Motor neuron (in vitro differentiated cells): Measurements from ENCODE around the gene SNRNP27. TPM values are rescaled to one million over a fixed set of nuclear protein-coding genes. Genes with fewer than 3 reads are reported as not detected.
"Not testable (repeated sequence)": the region's sequence is repeated elsewhere in the genome, so short reads cannot be mapped to it uniquely, and the experiment has no call there.

ENCODE experiments used
- ATAC-seq, 8 experiments: fragments of 200-7000 bp; cut with Tn5 transposase; replicated peaks in 6 of 8; 2 replicates each; pipeline ENCODE4 v1.8.0; 2021; ENCODE audit warnings: mild to moderate bottlenecking in 8 of 8, moderate library complexity in 8 of 8
- H3K27ac ChIP-seq, 2 donors: fragments of 250-450 bp; sonication (Bioruptor Pico); 2 replicates each; pipeline ENCODE4 v1.9.0; 2021; ENCODE audit warnings: antibody characterized with exemption in 2 of 2, mild to moderate bottlenecking in 2 of 2, moderate library complexity in 1 of 2
- H3K4me1 ChIP-seq, 2 donors: fragments of 250-450 bp; sonication (Bioruptor Pico); replicated peaks in 1 of 2; 2 replicates each; pipeline ENCODE4 v1.6.1; 2021; ENCODE audit warnings: antibody characterized with exemption in 2 of 2, mild to moderate bottlenecking in 2 of 2, moderate library complexity in 1 of 2
- H3K4me3 ChIP-seq, 5 donors: fragments of 250-450 bp; sonication (Bioruptor Pico); 2 replicates each; pipeline ENCODE4 v1.9.0; 2021; ENCODE audit warnings: antibody characterized with exemption in 5 of 5, mild to moderate bottlenecking in 5 of 5, moderate library complexity in 4 of 5
- WGBS, 10 experiments: fragments of 450-650 bp; shearing (Covaris generic); methylation state at CpG; one replicate each; pipeline ENCODE4 v1.0.0; 2022; 5-methylcytosine and 5-hydroxymethylcytosine counted together
- in situ Hi-C, 9 experiments: fragments of 400-800 bp; cut with MboI; loops; one replicate each; pipeline ENCODE4 v1.15.0; 2021; ENCODE audit warnings: low sequenced_read_pairs in 9 of 9, low pct_unique_long_range_greater_than_20kb in 2 of 9; ENCODE audit not compliant: unreplicated experiment in 9 of 9
- total RNA-seq, 8 experiments: library from RNA; unstranded; fragments of 300-600 nt; gene quantifications; 2 replicates each; pipeline versions ENCODE4 v1.2.3 to v1.2.4, GENCODE V29; 2022

Gene SNRNP27
- total RNA-seq, 8 experiments from 2014 or later = 56.6 to 90.0 (median 66.8) TPM

DNA sequence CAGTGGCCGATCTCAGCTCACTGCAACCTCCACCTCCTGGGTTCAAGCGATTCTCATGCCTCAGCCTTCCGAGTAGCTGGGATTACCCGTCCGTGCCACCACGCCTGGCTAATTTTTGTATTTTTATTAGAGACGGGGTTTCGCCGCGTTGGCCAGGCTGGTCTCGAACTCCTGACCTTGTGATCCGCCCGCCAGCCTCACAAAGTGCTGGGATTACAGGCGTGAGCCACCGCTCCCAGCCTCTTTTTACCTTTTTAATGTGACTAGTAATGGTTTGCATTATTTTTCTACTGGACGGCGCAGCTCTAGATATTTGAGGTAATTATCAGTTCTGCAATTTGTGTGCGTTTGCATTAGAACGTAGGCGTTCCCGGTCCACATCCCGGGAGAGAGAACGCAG is 981 bp downstream of the SNRNP27 start:
- WGBS, 10 experiments = 0 to 75% (median 51%) methylated on average over 1 to 21 of the region's 23 CpGs; no CpG with 5 or more reads in 4 of the 10 experiments
- H3K4me1 ChIP-seq, ATAC-seq, in situ Hi-C loops: not testable (repeated sequence)
- H3K4me3 ChIP-seq = peak overlapping the region; percentile 62 to 94 (median 83)
- peak overlapping the region in 1 of 2 donors; percentile 4 for H3K27ac ChIP-seq

GRCh38 chr2:69902213-69902922 is 8.6 kb downstream of the SNRNP27 start:
- H3K27ac ChIP-seq = no peak overlapping the region

DNA sequence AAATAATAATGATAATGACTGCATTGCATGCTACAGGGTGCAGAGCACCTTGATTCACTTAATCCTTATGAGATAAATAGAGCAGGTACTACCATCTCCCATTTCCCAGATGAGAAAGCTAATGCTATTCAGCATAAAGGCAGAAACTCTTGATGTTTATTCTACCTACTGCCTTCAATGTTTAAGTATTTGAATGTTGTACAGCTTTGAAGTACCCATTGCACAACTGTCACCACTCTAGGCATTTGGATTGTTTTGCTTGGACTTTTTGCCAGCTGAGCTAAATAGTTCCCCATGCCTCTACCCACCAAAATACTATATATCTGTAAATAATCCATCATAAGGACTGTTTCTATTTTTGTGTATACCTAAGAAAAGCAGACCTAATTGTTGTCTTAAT is 13.5 kb downstream of the SNRNP27 start:
- Histone ChIP-seq H3K27ac (no peak overlapping the region), H3K4me3 (no peak overlapping the region), H3K4me1 (peaks cover 0 to 5% of the 10 kb centered on the region in 2 donors)
- ATAC-seq = no peak
- in situ Hi-C loops = loop anchor here in 5 of 9 experiments (25.0 kb wide), 4 partner anchors 155 to 280 kb away; partner anchors contain the start of gene C2orf42 (in 1 of the 5)

More at GRCh38 chr2:69902213-69902922, 8.6 kb downstream of the SNRNP27 start:
- no peak for ATAC-seq
- in situ Hi-C loops = loop anchor here in 5 of 9 experiments (25.0 kb wide), 4 partner anchors 160 to 285 kb away; partner anchors contain the start of gene C2orf42 (in 1 of the 5)
- no peak overlapping the region for H3K4me3 ChIP-seq
- WGBS, 10 experiments = 80 to 100% (median 94%) methylated on average over 1 to 8 of the region's 8 CpGs; no CpG with 5 or more reads in 2 of the 10 experiments
- no peaks in the 10 kb centered on the region for H3K4me1 ChIP-seq

DNA sequence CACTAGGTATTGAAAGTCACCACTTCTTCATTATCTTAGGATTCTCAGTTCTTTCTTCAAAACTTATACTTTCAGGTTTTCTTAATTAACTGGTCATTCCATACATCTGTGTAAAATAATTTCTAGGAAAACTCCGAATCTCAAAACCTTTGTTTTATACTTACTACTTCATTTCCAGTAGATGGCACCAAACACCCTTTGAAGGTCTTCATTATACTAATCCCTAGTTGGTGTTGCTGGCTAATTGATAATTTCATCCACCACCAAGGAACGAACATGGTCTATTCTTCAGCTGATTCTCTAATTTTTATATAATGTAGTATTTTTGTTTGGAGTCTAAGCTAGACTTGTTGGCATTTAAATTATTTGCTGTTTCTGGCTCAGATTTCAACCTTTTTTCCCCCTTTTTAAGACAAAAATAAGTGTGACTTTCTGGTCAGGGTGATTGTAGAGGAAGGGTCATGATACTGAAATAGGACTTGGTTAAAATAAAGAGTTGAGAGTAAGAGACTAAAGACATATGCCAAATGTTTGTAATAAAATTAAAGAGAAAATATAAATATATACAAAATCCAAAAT is 18.3 kb downstream of the SNRNP27 start:
- in situ Hi-C loops = loop anchor here in 5 of 9 experiments (25.0 kb wide), 4 partner anchors 150 to 275 kb away; partner anchors contain the start of gene C2orf42 (in 1 of the 5)
- Histone ChIP-seq H3K27ac (no peak overlapping the region), H3K4me1 (peaks cover 8% of the 10 kb centered on the region in 2 donors), H3K4me3 (no peak overlapping the region)
- whole genome bisulfite sequencing, 10 experiments = 0 to 22% (median 5%) methylated on average over 1 to 2 of the region's 2 CpGs; no CpG with 5 or more reads in 1 of the 10 experiments
- no peak for ATAC-seq

GRCh38 chr2:69914164-69914949 is 20.6 kb downstream of the SNRNP27 start:
- Histone ChIP-seq H3K4me1 (peaks cover 8% of the 10 kb centered on the region in 2 donors), H3K27ac (peak overlapping the region; percentile 89 to 96), H3K4me3 (peak overlapping the region; percentile 46 to 60 (median 53))
- in situ Hi-C loops = loop anchor here in 5 of 9 experiments (25.0 kb wide), 4 partner anchors 148 to 273 kb away; partner anchors contain the start of gene C2orf42 (in 1 of the 5)
- 0 to 1% (median 0%) methylated on average over 6 to 34 of the region's 56 CpGs; no CpG with 5 or more reads in 3 of the 10 experiments for WGBS, 10 experiments
- peak; percentile 86 to 91 (median 88) for ATAC-seq

- Histone ChIP-seq H3K4me1 (peaks cover 8% of the 10 kb centered on the region in 2 donors), H3K4me3 (peak within 1 kb of the TSS; percentile 60 to 92 (median 74)), H3K27ac (peak within 1 kb of the TSS; percentile 89 to 96)
- 0 to 20% (median 7%) methylated on average over 1 to 16 of the region's 81 CpGs; no CpG with 5 or more reads in 2 of the 10 experiments for WGBS, 10 experiments
- in situ Hi-C loops = loop anchor here in 5 of 9 experiments (25.0 kb wide), 4 partner anchors 147 to 272 kb away; partner anchors contain the start of gene C2orf42 (in 1 of the 5)
- peak in 4 of 8 experiments; percentile 0 for ATAC-seq
Measured at GRCh38 chr2:69914950-69915945, 21.5 kb downstream of the SNRNP27 start, which contains the start of gene MXD1. MXD1 (plus strand) TSS chr2:69915109; CDS start chr2:69915331, 222 bp downstream.

DNA sequence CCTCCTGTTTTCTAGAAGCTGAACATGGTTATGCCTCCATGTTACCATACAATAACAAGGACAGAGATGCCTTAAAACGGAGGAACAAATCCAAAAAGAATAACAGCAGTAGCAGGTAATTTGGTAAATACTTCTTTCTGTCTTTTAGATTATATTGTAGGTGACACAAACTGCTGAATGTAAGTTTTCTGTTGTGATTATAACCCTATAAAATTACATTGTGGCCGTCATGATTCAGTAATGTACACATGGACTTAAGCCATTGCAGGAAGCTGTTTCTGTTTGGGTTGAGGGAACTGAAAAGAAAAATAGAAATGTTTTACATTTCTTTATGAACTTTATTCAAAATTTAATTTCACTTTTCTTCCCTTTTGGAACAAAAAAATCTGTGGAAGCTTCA is 22.4 kb downstream of the SNRNP27 start:
- WGBS, 10 experiments = 0 to 70% (median 40%) methylated on average over 1 to 2 of the region's 2 CpGs
- in situ Hi-C loops = loop anchor here in 5 of 9 experiments (25.0 kb wide), 4 partner anchors 146 to 271 kb away; partner anchors contain the start of gene C2orf42 (in 1 of the 5)
- Histone ChIP-seq H3K4me3 (peak overlapping the region; percentile 60 to 92 (median 74)), H3K27ac (no peak overlapping the region), H3K4me1 (peaks cover 8% of the 10 kb centered on the region in 2 donors)
- ATAC-seq = no peak

DNA sequence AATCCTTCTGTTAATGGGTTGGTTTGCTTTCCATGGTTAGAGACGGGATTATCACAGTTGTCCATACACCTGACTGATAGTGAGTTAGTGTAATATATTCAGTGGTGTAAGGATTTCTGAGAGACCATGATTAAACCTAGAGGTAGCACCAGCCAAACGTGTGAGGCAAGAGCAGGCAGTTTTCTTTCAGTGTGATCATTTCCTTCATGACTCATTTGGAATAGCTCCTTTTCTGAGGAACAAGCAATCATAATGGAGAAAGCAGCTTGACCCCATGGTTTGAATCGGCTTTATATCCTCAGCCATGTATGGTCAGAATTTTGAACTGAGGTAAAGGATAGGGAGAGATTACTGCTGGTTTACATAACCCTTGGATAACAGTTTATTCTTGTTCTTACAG is 24.1 kb downstream of the SNRNP27 start:
- Histone ChIP-seq H3K27ac (no peak overlapping the region), H3K4me3 (no peak overlapping the region), H3K4me1 (peaks cover 2 to 8% of the 10 kb centered on the region in 2 donors)
- no peak for ATAC-seq
- in situ Hi-C loops = loop anchor here in 5 of 9 experiments (25.0 kb wide), 4 partner anchors 144 to 269 kb away; partner anchors contain the start of gene C2orf42 (in 1 of the 5)
- whole genome bisulfite sequencing, 10 experiments = 0 to 100% (median 55%) methylated on average over 1 to 3 of the region's 3 CpGs; no CpG with 5 or more reads in 2 of the 10 experiments

- no peak overlapping the region for H3K4me3 ChIP-seq
- in situ Hi-C loops = loop anchor here in 5 of 9 experiments (25.0 kb wide), 4 partner anchors 144 to 269 kb away; partner anchors contain the start of gene C2orf42 (in 1 of the 5)
- no peak for ATAC-seq
- H3K27ac ChIP-seq = no peak overlapping the region
- WGBS, 10 experiments = 31 to 76% (median 48%) methylated on average over 3 of the region's 3 CpGs; no CpG with 5 or more reads in 1 of the 10 experiments
- H3K4me1 ChIP-seq = peaks cover 2 to 8% of the 10 kb centered on the region in 2 donors
Measured at GRCh38 chr2:69918401-69918800, 24.6 kb downstream of the SNRNP27 start.

DNA sequence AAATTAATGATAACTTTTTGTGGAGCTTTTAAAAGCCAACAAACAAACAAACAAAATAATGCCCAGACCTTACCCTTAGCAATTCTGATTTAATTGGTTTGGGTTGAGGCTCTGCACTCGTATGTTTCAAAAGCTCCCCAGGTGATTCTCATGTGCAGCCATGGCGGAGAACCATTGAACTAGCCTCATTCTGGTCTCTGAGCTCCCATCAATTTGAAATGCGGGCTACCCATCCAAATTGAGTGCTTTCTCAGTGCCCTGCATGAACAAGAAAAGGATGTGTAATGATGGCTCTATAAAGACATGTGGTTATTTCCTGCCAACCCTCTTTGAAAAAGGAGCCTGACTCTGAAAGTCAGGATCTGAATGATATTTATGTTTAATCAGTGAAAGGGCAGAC is 29.4 kb downstream of the SNRNP27 start:
- no peak for ATAC-seq
- no peak overlapping the region for H3K4me3 ChIP-seq
- H3K27ac ChIP-seq = no peak overlapping the region
- in situ Hi-C loops = loop anchor here in 6 of 9 experiments (10.0 to 25.0 kb wide), 5 partner anchors 139 to 264 kb away; partner anchors contain the start of gene C2orf42 (in 1 of the 6)
- no peaks in the 10 kb centered on the region for H3K4me1 ChIP-seq
- WGBS, 10 experiments = 67 to 100% (median 81%) methylated on average over 1 to 3 of the region's 3 CpGs; no CpG with 5 or more reads in 1 of the 10 experiments

- in situ Hi-C loops = loop anchor here in 3 of 9 experiments (10.0 to 25.0 kb wide), 2 partner anchors 135 to 138 kb away; no protein-coding TSS in a partner anchor
- no peak overlapping the region for H3K4me3 ChIP-seq
- H3K27ac ChIP-seq = no peak overlapping the region
- H3K4me1 ChIP-seq = peaks cover 0 to 3% of the 10 kb centered on the region in 2 donors
- peak in 2 of 8 experiments; percentile 55 for ATAC-seq
- WGBS, 10 experiments = 0 to 82% (median 64%) methylated on average over 1 to 3 of the region's 3 CpGs; no CpG with 5 or more reads in 2 of the 10 experiments
Measured at GRCh38 chr2:69926849-69927515, 33.2 kb downstream of the SNRNP27 start.
